PC-3 (cell line): ENCODE data around the gene ARHGAP22. TPM values are rescaled to one million over a fixed set of nuclear protein-coding genes. Genes with fewer than 3 reads are reported as not detected.

Experiments
- ATAC-seq: fragments of 200-7000 bp; cut with Tn5 transposase; 2 replicates; pipeline ENCODE4 v1.9.1; 2020; ENCODE audit warnings: mild to moderate bottlenecking, moderate library complexity
- BruUV-seq: library from RNA; stranded (reverse); fragments of 400-500 nt; replicated peaks from 2 replicates; lab custom pipeline; 2021; lab: Mats Ljungman, UMichigan
- CTCF ChIA-PET: fragments of 300-600 bp; sonication (Branson Sonifier 250); formaldehyde crosslinking; loops from one replicate; lab custom pipeline; 2022; ENCODE audit warnings: antibody characterized with exemption; lab: Charles Lee
- POLR2A ChIA-PET: fragments of 300-600 bp; sonication (Branson Sonifier 250); formaldehyde crosslinking; loops from one replicate; lab custom pipeline; 2022; ENCODE audit warnings: antibody characterized with exemption; ENCODE audit not compliant: unreplicated experiment; lab: Charles Lee
- DNase-seq: peaks from one replicate; pipeline ENCODE4 v3.0.0-alpha.2; 2015
- H2AFZ ChIP-seq: fragments of 300-600 bp; sonication (generic); 2 replicates; pipeline ENCODE4 v1.6.0; 2016; ENCODE audit warnings: antibody characterized with exemption, low read length
- H3F3A ChIP-seq: fragments of 300-600 bp; sonication (generic); one replicate; pipeline ENCODE4 v1.6.0; 2017; ENCODE audit warnings: antibody characterized with exemption, low read length, control low read depth, mild to moderate bottlenecking; ENCODE audit not compliant: unreplicated experiment
- H3K27ac ChIP-seq: fragments of 300-600 bp; sonication (generic); 2 replicates; pipeline ENCODE4 v1.5.1; 2016; ENCODE audit warnings: mild to moderate bottlenecking, low read length
- H3K27me3 ChIP-seq: fragments of 300-600 bp; sonication (generic); 2 replicates; pipeline ENCODE4 v1.6.1; 2016; ENCODE audit warnings: low read length, mixed read lengths
- H3K36me3 ChIP-seq: fragments of 300-600 bp; sonication (generic); 2 replicates; pipeline ENCODE4 v1.6.1; 2016; ENCODE audit warnings: low read depth, mixed run types, low read length, mixed read lengths
- H3K4me1 ChIP-seq: fragments of 300-600 bp; sonication (generic); 2 replicates; pipeline ENCODE4 v1.5.1; 2016; ENCODE audit warnings: low read length; ENCODE audit not compliant: insufficient read depth
- H3K4me2 ChIP-seq: fragments of 300-600 bp; sonication (generic); 2 replicates; pipeline ENCODE4 v1.6.0; 2016; ENCODE audit warnings: low read length
- H3K4me3 ChIP-seq: fragments of 300-600 bp; sonication (generic); 2 replicates; pipeline ENCODE4 v1.5.1; 2016; ENCODE audit warnings: mild to moderate bottlenecking, low read length, mixed read lengths
- H3K79me2 ChIP-seq: fragments of 300-600 bp; sonication (generic); 2 replicates; pipeline ENCODE4 v1.6.1; 2017; ENCODE audit warnings: low read length, mixed read lengths
- H3K9ac ChIP-seq: fragments of 300-600 bp; sonication (generic); 2 replicates; pipeline ENCODE4 v1.6.0; 2016; ENCODE audit warnings: mild to moderate bottlenecking, low read length
- H3K9me2 ChIP-seq: fragments of 300-600 bp; sonication (generic); replicated peaks from 2 replicates; pipeline ENCODE4 v1.6.1; 2016; ENCODE audit warnings: mixed run types, low read length, mixed read lengths
- H3K9me3 ChIP-seq: fragments of 300-600 bp; sonication (generic); 2 replicates; pipeline ENCODE4 v1.6.1; 2016; ENCODE audit warnings: low read length, mixed read lengths
- H4K20me1 ChIP-seq: fragments of 300-600 bp; sonication (generic); 2 replicates; pipeline ENCODE4 v1.6.1; 2016; ENCODE audit warnings: low read length, mixed read lengths
- CTCF ChIP-seq: fragments of 300-600 bp; sonication (generic); conservative IDR thresholded peaks from 2 replicates; pipeline ENCODE4 v1.5.1; 2017; ENCODE audit warnings: antibody characterized with exemption, low read depth, mild to moderate bottlenecking, low read length
- EZH2 ChIP-seq: fragments of 300-600 bp; sonication (generic); IDR thresholded peaks from one replicate; pipeline ENCODE4 v1.6.1; 2017; ENCODE audit warnings: antibody characterized with exemption, mild to moderate bottlenecking, low read length; ENCODE audit not compliant: unreplicated experiment
- EZH2phosphoT487 ChIP-seq: fragments of 300-600 bp; sonication (generic); IDR thresholded peaks from 2 replicates; pipeline ENCODE4 v1.6.1; 2018; ENCODE audit warnings: mild to moderate bottlenecking, antibody characterized with exemption, low read length, borderline replicate concordance
- intact Hi-C: fragments of 100-400 bp; cut with micrococcal nuclease; formaldehyde crosslinking; loops from 2 replicates; pipeline ENCODE4 v1.9.0; 2023
- total RNA-seq: library from RNA; depleted of rRNA; stranded (reverse); fragments of >200 nt; gene quantifications from 2 replicates; pipeline ENCODE4 v1.2.3, GENCODE V29; 2014

The ARHGAP22 gene
- total RNA-seq, 1 experiment from 2014 or later = 12.2 TPM

DNA sequence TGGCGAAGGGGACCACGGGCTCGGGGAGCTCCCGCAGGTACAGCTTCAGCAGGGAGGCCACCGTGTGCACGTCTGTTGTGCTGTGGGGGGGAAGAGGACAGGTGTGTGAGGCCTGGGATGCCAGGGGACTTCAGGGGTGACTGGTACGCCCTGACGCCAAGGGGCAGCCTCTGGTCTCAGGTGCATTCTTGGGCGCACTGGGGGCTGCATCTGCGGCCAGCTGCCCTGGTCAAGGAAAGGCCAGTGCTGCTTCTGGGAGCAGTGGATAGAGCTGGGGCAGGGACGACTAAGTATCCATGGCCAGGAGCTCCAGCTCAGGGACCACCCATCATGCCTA lies 149.8 kb downstream of the ARHGAP22 start:
- Histone ChIP-seq H3K4me3 (no peak overlapping the region), H3K4me1 (no peaks in the 10 kb centered on the region), H3K27me3 (no peaks in the 10 kb centered on the region), H3K36me3 (no peaks in the 10 kb centered on the region), H3K4me2 (no peak overlapping the region), H3K27ac (no peak overlapping the region), H3K9me2 (no peaks in the 10 kb centered on the region), H3F3A (no peaks in the 10 kb centered on the region), H4K20me1 (no peaks in the 10 kb centered on the region), H3K79me2 (no peaks in the 10 kb centered on the region), H2AFZ (no peak overlapping the region), H3K9me3 (no peaks in the 10 kb centered on the region), H3K9ac (no peak overlapping the region)
- BruUV-seq = no TSS peak
- TF ChIP-seq CTCF = no peak
- no peak for TF ChIP-seq EZH2
- no peak for TF ChIP-seq EZH2phosphoT487
- DNase-seq = no peak
- ChIA-PET POLR2A (no interaction called here), CTCF (no interaction called here)
- intact Hi-C loops = no loop called here
- ATAC-seq = no peak

GRCh38 chr10:48454302-48455054 lies 150.4 kb downstream of the ARHGAP22 start:
- Histone ChIP-seq H3F3A (no peaks in the 10 kb centered on the region), H3K27me3 (no peaks in the 10 kb centered on the region), H3K4me1 (no peaks in the 10 kb centered on the region), H3K9me2 (no peaks in the 10 kb centered on the region), H3K9me3 (no peaks in the 10 kb centered on the region), H2AFZ (no peak overlapping the region), H4K20me1 (no peaks in the 10 kb centered on the region), H3K79me2 (no peaks in the 10 kb centered on the region), H3K36me3 (no peaks in the 10 kb centered on the region), H3K27ac (no peak overlapping the region), H3K4me3 (no peak overlapping the region), H3K9ac (no peak overlapping the region), H3K4me2 (no peak overlapping the region)
- CTCF ChIA-PET = no interaction called here
- no peak for ATAC-seq
- TF ChIP-seq EZH2 (no peak), CTCF (no peak), EZH2phosphoT487 (no peak)
- POLR2A ChIA-PET = no interaction called here
- BruUV-seq = no TSS peak
- intact Hi-C loops = no loop called here
- no peak for DNase-seq

- TF ChIP-seq EZH2 (no peak), EZH2phosphoT487 (no peak), CTCF (no peak)
- ATAC-seq (no peak), DNase-seq (no peak)
- intact Hi-C loops = no loop called here
- ChIA-PET CTCF (no interaction called here), POLR2A (no interaction called here)
- H3K9me2 ChIP-seq = no peaks in the 10 kb centered on the region
- H3K9me3 ChIP-seq = no peaks in the 10 kb centered on the region
- no peaks in the 10 kb centered on the region for H4K20me1 ChIP-seq
- no peak overlapping the region for H3K4me2 ChIP-seq
- no peaks in the 10 kb centered on the region for H3K79me2 ChIP-seq
- no peaks in the 10 kb centered on the region for H3F3A ChIP-seq
- no peak overlapping the region for H3K27ac ChIP-seq
- H3K4me3 ChIP-seq = no peak overlapping the region
- H3K36me3 ChIP-seq = no peaks in the 10 kb centered on the region
- no peak overlapping the region for H3K9ac ChIP-seq
- no TSS peak for BruUV-seq
- H3K4me1 ChIP-seq = peaks cover under 1% of the 10 kb centered on the region; the same call in 1 of the 2 replicates
- H3K27me3 ChIP-seq = no peaks in the 10 kb centered on the region
- no peak overlapping the region for H2AFZ ChIP-seq
These were observed 151.2 kb downstream of the ARHGAP22 start for GRCh38 chr10:48453451-48454301.
